GM12801 (cell line): ENCODE results near the gene RAVER1.

Experiments
- TF ChIP-seq, protein P1 (sequence below): IDR thresholded peaks from one replicate; pipeline ENCODE4 v1.5.1; 2011; ENCODE audit warnings: control low read depth; ENCODE audit not compliant: insufficient read length; ENCODE audit errors: extremely low read depth

The RAVER1 gene

DNA sequence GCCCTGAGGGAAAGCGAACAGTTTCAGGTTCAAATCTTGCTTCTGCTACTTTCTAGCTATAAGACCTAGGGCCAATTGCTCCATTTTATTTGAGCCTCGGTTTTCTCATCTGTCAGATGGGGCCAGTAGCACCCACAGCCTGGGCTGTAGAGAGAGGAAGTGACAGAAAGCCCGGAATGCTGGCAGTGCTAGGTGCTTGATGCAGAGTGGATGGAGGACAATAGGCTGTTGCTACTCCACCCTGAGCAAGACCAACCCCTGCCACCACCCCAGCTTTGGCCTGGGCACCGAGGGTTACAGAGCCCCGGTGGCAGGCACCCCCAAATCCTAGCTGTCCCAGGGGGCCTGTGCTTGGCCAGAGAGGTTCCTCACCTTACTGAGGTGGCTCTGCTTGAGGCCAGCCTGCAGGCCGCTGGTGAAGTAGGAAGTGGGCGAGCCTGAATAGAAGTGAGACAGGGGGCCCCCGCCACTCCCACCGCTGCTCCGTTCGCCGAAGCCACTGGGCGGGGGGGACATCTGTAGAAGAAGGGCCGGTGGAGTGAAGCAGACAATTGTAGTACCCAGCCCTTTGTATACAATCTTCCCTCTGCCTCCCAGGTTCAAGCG is 15.4 kb downstream of the RAVER1 start:
- TF ChIP-seq, protein P1, sequence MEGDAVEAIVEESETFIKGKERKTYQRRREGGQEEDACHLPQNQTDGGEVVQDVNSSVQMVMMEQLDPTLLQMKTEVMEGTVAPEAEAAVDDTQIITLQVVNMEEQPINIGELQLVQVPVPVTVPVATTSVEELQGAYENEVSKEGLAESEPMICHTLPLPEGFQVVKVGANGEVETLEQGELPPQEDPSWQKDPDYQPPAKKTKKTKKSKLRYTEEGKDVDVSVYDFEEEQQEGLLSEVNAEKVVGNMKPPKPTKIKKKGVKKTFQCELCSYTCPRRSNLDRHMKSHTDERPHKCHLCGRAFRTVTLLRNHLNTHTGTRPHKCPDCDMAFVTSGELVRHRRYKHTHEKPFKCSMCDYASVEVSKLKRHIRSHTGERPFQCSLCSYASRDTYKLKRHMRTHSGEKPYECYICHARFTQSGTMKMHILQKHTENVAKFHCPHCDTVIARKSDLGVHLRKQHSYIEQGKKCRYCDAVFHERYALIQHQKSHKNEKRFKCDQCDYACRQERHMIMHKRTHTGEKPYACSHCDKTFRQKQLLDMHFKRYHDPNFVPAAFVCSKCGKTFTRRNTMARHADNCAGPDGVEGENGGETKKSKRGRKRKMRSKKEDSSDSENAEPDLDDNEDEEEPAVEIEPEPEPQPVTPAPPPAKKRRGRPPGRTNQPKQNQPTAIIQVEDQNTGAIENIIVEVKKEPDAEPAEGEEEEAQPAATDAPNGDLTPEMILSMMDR, result no peak

DNA sequence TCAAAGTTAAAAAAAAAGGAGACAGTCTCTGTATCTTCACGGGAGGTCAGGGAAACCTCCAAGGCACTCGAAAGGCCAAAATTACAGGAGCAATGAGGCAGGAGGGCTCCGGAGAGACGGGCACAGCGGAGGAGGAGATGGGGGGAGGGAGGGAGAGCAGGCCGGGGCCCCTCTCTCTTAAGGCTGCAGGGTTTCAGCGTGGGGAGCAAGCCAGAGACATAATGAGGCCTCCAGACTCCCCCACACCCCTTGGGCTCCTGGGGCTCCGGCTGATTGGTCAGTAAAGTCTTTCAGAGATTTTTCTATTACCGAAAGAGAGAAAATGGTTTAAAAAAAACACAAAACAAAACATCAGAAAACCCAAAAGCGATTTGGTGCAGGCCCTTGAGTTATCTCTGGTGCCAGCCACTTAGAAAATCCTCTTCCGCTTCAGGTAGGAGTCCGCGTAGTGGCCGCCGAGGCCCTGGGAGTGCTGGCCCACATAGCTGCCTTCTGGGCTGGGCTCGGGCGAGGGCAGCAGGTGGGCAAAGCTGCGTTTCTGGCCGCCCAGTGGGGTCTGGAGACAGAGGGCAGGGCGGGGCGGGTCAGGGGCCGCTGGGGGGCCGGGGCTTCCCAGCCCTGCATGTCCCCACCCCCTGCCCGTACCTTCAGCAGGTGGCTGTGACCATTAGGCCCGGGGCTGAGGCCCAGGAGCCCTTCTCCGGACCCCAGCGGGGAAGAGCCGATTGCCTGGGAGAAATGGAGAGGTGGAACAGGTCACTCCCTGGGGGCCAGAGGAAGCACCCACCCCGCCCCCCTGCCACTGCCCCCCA is 16.1 kb downstream of the RAVER1 start:
- TF ChIP-seq, protein P1, result no peak

DNA sequence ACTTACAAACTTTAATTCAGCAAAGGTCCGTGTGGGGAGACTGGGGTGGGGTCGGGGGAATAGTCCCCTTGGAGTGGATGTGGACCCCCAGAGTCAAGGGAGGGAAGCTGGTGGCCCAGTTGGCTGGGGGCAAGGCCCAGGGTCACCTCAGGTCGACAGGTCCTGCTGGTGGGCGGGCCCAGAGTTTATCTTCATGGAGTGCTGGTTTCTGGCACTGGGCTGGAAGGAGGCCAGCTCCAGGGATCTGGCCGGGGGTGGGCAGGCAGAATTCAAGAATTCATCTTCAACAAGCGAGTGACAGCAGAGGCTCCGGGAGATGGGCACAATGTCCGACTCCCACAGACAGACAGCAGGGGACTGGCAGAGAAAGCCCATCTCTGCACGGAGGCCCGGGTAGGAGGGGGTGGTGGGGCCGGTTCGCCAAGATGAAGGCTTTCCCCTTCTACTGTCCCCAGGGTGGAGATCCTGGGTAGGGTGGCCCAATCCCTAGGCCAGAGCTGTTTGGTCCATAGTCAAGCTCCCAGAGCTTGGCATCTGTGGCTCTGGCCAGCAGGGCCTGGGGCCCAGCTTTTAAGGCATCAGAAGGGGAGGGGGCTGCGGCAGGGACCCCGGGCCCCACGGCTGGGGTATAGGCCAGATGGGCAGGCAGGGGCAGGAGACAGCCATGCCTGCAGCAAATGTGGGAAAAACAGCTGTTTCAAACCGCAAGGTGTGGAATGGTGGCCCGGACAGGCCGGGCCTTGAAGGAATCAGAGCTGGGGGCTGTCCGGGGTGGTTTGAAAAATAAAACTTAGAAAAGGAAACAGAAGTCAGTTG is 16.9 kb downstream of the RAVER1 start:
- TF ChIP-seq, protein P1, result no peak

DNA sequence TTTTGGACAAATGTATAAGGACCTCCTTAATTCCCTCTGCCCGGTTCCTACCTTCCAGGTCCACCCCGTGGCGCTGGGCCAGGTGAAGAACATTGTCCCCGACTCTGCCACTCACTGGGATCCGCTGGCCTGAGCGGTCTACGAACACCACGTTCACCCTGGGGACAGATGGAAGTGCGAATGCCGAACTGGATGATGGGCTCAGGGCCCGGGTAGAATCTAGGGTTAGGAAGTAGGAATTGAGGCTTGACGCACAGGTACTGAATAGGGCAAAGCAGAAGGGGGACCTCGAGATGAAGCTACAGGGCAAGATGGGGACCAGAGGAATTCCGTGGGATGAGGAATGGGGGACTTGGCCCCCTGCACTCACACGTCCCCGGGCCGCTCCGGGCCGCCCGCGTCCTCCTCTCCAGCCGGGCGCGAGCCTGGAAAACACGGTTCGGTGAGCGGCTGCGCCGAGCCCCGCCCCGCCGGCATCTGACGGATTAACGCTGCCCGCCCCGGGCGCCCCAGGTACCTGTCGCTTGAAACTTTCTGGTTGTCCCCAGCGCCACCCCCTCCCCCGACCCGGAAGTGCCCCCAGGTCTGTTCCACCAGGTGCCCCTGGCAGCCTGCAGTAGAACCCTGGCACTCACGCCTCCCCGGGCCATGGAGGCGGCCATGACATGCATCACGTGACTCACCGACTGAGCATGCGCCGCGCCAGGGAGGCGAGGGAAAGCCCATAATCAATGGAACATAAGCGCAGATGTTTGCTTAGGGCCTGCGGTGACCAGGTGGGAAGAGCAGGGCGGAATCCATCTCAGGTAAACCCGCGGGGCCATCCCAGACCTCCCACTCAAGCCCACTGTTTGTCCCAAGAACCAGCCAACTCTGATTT is 17.8 kb downstream of the RAVER1 start, which contains the start of gene FDX2:
Gene FDX2 (minus strand): TSS at position 681 of the 880 bp plus-strand sequence. CDS start 19 bp downstream, at position 662.
- TF ChIP-seq, protein P1, result no peak

DNA sequence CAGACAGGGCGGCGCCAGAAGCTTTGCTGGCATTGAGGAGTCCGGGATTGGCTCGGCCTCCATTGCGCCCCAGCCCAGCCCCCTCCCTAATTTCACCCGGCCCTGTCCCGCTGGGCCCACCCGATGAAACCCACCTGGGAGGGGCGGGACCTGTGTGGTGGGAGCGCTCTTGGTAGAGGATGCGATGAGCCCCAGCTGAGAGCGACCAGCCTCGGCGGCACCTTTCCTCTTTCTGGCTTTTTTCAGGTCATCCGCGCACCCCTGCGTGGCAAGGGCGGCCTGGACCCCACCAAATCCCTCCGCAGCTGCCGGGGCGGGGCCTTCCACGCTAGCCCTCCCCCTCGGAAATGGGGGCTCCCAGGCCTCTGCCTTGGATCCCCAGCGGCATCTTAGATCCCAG is 23.9 kb downstream of the RAVER1 start, which contains the start of gene ZGLP1:
Gene ZGLP1 (minus strand): TSS at position 393 of the 400 bp plus-strand sequence.
- TF ChIP-seq, protein P1, result no peak

DNA sequence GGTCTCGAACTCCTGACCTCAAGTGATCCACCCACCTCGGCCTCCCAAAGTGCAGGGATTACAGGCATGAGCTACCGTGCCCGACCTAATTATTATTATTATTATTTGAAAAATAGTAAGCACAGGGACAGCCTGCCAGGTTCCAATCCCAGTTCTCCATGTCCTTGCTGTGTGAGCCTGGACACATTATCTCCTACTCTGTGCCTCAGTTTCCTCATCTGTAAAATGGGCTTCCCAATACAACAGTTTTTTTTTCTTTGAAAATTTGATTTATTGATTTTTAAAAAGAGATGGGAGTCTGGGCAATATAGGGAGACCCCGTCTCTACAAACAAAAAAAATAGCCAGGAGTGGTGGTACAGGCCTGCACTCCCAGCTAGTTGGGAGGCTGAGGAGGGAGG is 27.0 kb downstream of the RAVER1 start:
- TF ChIP-seq, protein P1, result no peak
